Effector CD8-positive, alpha-beta T cell (primary cell): ENCODE measurements around the gene PAF1.
A peak's percentile ranks its signal among the peaks of the same experiment; 100 is the strongest.

Experiments
- DNase-seq: peaks from one replicate; lab custom pipeline; 2025; lab: John Stamatoyannopoulos, UW

Gene PAF1

DNA sequence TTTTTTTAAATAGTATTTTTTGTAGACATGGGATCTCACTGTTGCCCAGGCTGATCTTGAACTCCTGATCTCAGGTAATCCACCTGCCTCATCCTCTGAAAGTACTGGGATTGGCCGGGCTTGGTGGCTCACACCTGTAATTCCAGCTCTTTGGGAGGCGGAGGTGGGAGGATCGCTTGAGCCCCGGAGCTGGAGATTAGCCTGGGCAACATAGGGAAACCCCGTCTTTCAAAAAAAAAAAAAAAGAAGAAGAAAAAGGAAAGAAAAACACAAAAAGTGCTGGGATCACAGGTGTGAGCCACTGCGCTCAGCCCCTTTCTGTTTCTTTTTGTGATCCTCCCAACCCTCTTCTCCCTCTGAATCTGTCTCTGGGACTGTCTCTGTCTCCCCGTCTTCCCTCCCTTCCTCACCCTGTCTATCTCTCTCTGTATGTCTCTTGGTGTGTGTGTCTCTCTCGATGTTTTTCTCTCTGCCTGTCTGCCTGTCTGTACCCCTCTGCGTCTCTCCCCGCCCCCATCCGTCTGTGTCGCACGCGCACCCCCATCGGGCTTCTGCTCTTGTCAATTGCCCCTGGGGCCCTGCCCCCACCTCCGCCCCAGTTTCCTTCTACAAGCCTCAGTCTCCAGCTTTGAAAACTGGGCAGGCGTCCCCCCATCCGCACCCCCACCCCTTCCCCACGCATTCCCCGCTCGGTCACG is 15.2 kb upstream of the PAF1 start:
- DNase-seq = peak; percentile 78

DNA sequence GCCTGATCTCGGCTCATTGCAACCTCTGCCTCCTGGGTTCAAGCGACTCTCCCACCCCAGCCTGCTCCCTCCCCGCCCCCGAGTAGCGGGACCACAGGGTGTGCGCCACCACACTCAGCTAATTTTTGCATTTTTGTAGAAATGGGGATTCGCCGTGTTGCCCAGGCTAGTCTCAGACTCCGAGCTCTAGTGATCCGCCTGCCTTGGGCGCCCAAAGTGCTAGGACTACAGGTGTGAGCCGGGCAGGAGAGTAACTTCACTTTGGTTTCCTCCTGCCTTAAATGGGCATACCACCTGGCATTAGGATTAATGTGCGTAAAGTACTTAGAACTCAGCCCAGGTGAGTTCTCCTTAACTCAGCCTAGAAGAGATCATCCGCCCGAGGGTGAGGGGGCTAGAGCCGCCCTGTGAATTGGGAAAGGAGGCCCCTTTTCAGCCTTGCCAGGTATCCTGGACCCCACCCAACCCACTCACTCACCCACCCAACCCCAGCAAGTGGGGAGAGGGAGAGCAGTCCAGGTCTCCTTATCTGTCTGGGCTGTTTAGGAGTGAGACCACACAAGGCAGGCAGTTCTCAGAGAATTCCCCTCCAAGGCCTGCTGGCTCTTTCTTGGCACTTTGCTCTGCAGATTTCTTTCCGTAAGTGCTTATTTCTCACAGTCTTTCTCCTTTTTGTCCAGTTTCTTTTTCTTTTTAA is 14.5 kb upstream of the PAF1 start:
- no peak for DNase-seq

DNA sequence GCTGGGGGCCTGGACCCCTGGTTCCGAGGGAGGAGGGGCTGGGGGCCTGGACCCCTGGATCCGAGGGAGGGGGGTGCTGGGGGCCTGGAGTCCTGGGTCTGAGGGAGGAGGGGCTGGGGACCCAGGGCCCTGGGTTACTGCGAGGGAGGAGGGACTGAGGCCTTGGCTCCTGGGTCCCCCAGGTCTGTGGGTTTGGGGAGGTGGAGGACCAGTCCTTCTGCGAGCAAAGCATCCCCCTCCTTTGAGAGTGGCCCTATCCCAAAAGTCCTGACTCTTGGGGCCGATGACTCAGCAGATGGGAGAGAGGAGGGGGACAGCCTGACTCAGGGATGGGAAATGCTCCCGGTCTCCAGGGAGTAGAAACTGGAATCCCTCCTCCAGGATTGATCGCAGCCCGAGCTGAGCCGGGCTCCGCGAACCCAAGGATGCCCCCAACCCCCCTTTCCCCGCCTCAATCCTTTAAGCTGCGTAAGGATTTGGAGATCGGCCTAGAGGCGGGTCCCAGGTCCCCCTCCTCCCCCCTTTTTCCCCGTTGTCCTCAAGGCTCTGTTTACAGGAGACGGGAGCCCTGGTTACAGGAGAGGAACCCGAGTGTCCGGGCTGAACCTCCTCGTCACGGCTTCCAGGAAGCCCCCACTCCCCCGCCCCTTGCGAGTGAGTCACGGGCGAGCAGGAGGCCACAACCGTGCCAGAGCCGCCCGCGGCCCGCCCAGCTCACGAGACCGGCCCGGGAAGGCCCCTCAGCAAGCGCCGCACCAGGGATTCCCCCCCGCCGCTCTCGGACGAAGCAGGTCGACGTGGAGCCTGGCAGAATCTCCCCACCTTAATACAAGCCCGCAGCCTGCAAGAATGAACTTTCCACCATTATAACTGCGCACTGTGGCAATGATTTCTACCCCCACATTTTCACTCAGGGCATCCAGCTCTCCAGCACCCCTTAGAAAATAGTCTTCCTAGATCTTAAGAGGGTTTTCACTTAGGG is 12.7 kb upstream of the PAF1 start:
- DNase-seq = peak; percentile 94

DNA sequence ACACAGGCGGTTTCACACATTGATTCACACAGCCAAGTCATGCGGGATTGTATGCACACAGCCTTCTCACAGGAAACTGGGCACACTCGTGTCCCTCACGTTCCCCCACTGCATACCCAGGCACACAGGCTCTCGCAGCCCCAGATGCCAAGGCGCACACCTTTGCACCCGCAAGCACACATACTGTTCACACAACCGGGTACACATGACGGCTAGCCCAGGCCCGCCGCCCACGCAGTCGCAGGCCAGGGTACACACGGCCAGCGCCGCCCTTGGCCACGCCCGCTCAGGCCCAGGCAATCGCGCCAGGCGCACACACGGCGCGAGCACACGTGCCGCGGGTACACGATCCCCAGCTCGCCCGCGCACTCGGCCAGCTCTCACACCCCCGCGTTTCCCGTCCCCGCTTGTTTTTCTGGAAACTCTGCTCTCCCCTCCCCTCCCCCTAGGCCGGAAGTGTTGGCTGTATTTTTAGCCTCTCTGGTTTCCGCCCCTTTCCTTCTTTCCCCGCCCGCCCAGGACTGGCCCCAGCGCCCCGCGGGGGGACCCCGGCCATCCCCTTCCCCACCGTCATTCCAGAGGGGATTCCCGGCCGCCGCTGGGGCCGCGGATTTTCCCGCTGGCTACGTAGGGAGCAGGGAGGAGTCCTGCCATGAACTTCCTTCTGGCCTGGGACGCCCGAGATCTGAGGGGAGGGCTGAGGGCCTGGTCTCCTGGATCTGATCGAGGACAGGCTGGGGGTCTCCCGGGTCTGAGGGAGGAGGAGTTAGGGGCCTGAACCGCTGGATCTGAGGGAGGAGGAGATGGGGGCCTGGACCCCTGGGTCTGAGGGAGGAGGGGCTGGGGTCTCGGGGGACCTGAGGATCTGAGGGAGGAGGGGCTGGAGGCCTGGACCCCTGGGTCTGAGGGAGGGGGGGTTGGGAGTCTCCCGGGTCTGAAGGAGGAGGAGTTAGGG is 11.7 kb upstream of the PAF1 start:
- DNase-seq = peak; percentile 83

DNA sequence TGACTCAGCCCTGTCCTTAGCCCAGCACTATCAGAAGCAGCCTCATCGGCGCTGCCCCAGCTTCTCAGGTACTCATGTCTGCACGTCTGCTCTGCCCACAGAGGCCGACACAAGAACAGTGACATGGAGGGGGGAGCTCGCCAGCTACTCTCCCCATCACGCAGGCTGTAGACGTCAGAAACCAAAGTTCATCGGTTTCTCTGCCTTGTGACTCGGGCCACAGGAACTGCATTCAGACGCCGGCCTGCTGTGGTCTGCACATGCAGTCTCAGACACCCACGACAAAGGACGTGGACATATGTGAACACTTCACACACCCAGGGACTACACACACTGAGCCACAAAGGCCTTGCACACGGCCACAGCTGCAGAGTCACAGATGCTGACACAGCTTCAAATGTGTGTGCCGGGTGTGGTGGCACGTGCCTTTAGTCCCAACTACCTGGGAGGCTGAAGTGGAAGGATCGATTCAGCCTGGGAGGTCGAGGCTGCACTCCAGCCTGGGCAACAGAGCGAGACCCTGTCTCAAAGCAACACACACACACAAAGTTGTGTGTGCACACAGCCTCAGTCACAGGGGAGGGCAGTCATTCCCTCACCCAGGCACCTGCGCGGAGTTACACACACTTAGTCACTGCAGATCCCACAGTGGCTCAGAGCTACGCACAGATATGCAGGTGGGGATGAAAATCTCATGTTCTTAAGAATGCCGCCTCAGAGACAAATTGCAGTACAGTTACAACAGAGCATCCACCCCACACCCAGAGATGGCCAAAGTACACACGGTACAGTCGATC is 10.8 kb upstream of the PAF1 start:
- peak; percentile 63 for DNase-seq

DNA sequence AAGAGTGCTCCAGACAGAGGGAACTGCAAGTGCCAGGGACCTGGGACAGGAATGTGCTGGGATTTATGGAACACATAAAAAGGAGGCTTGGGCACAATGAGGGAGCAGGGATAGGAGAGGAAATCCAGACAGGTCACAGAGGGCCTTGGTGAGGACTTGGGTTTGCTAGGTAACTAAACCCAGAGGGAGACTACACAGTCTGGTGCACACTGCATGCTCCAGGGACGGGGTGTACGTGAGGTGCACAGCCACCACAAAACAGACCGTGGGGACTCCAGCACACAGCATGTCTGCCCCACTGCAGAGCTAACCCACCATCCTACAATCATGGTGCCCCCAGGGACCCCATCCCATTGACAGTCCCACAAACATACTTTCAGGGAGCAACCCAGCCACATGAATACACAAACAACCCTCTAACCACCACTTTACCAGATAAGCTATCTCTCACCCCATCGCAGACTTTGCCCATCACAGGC is 10.2 kb upstream of the PAF1 start:
- no peak for DNase-seq

DNA sequence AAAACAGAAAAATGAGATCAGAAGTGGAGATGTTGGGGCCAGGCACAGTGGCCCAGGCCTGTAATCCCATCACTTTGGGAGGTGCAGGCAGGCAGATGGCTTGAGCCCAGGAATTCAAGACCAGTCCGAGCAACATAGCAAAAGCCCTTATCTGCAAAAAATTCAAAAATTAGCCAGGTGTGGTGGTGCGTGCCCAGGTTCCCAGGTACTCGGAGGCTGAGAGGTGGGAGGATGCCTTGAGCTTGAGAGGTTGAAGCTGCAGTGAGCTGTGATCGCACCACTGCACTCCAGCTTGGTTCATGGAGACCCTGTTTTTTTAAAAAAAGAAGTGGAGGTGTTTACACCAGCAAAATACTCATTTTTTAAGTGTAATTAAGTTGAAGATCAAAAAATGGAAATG is 9.2 kb upstream of the PAF1 start:
- DNase-seq = no peak

DNA sequence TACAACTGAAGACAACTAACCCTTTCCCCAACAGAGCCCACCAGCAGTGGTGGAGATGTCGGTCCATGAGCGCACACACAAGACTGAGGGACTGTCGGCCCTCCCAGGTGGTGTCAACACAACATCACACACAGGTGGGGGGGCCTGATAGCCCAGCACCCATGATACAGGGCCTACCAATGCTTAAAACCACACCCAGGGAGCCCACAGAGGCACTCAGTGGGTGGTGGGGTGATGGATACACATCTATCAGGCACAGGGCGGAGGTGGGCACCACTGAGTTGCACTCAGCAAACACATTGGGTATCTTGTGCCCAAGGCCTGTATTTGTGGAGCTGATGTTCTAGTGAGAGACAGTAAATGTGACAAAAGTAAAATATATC is 8.8 kb upstream of the PAF1 start:
- no peak for DNase-seq

DNA sequence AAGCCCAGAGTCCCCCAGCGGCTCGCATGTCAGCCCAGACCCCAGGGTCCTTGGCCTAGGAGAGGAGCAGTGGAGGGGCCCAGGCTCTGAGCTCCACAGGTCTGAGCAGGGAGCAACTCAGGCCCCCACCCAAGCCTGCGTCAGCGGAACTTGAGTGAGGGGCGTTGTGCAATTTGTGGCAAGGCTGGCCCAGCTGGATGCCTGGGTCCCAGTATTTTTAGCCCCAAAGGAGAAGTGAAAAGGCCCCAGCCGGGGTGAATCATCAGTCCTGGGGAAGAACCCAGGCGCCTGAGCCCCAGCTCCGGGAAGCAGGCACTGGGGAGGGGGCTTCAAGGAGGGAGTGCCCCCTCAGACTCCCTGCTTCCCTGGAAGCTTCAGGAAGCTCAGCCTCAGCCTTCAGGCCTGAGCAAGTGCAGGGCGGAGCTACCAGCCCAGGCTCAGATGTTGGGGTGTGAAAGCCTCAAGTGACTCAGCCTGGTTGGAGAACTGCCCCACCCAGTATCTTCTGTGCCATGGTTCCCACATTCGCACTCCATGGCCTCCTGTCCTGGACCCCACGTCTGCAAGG is 7.5 kb upstream of the PAF1 start:
- DNase-seq = no peak

DNA sequence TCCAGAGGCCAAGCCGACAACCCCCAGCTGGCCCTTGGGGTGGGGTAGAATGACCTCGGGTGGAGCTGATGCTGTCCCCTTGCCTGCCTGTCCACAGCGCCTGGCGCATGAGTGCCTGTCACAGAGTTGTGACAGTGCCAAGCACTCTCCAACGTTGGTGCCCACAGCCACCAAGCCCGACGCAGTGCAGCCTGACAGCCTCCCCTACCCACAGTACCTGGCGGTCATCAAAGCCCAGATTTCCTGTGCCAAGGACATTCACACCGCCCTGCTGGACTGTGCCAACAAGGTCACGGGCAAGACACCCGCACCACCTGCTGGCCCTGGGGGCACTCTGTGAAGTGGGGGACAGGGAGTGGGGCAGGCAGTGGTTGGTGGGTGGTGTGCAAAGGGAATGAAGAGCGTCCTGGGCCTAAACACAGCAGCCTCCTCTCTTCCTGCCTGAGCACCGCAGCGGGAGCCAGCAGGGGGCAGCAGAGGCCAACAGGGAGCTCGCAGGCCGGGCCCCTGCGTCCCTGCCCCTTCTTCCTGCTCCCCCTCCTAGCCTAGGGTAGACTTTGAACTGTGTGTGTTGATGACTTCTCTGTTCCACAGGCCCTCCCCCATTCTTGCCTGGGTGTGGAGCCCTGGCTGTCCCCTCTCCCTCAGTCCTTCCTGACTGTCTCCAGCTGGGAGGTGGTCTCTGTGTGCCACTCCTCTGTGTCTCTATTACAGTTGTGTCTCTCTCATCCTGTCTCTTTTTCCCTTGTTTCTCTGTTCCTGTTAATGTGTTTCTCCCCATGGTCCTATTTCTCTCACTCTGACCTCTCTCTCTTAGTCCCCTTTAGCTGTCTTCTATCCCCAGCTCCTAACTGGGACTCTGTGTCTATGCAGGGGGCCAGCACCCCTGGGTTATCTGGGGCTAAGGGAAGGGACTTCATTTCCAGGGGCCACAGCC is 6.7 kb upstream of the PAF1 start:
- peak; percentile 87 for DNase-seq

DNA sequence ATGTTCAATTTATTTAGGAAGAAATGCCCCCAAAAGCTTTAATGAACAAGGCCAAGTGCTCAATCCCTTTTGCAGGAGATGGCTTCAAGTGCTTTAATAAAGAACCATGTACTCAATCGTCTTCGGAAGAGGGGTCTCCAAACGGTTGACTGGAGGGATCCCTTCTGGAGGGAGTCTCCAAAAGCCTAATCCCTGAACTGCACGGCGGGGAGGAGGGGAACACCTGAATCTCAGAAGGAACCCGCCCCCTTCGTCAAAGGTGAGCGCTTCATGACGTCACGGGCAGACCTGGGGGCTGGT is 505 bp downstream of the PAF1 start:
- DNase-seq = peak; percentile 80

DNA sequence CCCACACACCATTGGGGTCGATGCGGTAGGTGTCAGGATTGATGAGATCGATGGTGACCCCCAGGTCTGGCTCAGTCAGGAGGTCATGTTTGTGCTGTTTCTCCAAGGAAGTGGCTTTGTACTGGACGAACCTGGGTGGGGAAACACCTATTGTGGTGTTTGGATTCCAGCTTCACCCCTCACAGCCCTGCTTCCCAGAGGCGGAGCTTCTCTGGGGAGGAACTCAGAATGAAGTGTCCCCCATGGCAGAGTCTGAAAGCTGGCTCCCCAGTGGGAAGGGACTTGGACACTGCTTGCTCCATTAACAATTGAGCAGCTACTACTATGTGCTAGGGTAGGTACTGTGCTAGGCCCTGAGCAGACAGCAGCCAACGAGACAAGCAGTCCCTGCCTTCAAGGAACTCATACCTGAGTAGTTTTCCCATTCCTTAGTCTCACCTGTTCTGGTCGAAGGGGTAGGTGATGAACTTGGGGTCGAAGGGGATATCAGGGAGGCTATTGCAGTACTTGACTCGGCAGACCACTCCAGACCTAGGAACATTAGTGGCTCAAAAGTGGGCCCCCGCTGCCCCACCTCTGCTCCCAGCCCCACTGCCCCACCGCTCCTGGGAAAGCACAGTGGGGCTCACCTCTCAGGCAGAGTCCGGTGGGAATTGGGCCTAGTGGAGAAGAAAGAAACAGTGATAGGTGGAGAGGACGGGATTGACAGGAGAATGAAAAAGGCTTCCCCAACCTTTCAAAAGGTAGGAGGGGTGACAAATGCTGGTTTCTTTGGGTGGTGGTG is 1.1 kb downstream of the PAF1 start:
- DNase-seq = no peak

DNA sequence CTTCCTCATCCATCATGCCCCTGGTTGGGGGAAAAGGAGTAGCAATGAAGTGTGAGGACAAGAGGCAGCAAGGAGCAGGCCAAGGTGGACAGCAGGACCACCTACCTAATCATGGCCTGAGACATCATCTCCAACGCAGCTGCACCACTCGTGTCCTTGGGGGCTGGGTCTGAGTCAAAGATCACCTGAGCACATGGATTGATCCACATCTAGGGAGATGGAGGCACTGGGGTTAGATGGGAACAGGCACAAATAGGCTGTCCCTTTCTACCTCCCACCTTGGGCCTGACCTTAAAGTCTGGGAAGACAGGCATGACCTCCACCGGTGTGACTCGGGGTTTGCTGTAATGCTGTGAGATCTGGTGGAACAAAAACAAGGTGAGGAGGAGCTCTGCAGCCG is 2.2 kb downstream of the PAF1 start:
- no peak for DNase-seq

DNA sequence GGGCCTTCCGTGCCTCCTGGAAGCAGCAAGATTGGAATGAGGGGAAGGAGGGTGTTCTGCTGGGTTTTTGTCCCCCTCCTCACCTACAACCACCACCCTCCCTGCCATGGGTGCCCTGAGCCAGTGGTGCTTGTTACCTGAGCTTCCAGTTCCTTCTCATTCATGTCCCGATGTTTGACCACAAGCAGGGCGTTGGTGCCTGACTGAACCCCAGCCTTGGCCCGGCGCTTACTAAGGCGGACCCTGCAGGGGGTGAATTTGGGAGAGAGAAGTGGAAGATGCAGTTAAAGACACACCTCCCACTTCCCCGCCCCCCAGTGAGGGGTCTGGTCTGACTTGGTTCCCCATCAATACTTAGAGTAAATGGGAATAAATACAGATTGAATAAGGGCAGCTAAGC is 4.3 kb downstream of the PAF1 start:
- DNase-seq = no peak

DNA sequence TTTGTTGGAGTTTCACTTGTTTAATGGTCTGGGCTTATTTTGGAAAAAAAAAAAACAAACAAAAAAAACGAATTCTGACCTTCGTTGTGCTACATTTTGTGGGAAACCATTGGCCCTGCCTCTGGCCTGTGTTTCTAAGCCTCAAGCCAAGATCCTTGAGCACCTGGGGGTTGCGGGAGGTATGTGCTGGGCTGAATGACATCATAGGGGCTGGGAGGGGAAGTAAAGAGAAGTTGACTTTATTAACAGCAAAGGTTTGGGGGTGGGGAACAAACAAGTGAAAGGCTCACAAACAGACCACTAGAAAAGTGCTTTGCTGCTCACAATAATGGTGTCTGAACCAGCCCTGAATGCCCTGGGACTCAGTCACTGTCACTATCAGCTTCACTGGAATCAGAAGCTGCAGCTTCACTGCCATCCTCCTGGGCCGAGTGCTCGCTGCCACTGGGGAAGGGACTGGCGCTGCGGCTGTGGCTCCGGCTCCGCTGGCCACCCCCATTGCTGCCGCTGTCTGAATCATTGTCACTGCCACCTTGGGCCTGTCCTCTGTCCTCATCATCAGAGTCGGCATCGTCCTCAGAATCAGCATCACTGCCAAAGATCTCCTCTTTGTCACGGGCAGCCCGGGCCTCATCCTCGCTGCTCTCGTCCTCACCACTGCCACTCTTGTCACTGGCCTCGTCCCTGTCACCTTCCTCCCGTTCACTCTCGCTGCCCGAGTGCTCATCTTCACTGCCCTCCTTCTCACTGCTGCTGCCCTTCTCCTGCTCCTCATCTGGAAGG is 5.1 kb downstream of the PAF1 start:
- no peak for DNase-seq

DNA sequence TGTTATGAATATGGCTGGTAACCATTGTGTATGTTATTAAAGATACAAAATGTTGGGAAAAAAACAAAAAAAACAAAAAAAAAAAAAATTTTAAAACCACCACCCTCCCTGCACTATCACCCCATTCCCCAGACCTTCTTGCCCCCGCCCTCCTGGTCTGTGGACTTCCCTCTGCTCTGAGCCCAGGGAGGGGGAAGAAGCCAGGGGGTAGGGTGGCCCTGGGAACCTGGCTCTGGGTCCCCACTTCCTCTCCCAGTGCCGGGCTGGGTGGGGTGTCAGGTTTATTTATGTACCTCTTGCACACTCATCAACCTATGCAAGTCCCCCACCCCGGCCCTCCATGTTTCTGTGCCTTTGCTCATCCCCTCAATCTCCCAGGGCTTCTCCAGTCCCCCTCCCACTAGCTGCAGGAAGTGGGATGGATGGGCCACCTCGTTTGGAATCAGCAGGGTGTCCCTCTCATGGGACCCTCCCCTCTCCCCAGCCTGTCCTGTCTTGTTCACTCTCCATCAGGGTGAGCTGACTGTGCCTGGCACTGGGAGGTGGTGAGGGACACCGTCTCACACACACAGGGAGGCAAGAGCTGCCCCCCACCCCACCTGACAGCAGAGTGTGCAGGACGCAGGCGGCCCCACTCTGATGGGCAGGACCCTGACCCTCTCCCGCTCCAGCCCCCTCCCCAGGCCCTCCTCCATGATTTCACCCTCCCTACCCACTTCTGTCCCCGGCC is 5.9 kb downstream of the PAF1 start:
- no peak for DNase-seq
